HAP-1 (cell line): ENCODE data around the gene PNMT.
A peak's percentile ranks its signal among the peaks of the same experiment; 100 is the strongest.

Experiments used
- DNase-seq, 2 experiments: peaks; one replicate each; pipeline ENCODE4 v3.0.0-alpha.2; 2016 to 2020; ENCODE audit warnings: low spot score in 2 of 2
- H3K27me3 ChIP-seq: fragments of 250-450 bp; sonication (Bioruptor Pico); 2 replicates; pipeline ENCODE4 v1.5.1; 2020; ENCODE audit warnings: low read depth, mild to moderate bottlenecking, moderate library complexity
- H3K36me3 ChIP-seq: fragments of 250-450 bp; sonication (Bioruptor Pico); replicated peaks from 2 replicates; pipeline ENCODE4 v1.5.1; 2020; ENCODE audit warnings: mild to moderate bottlenecking
- H3K4me1 ChIP-seq: fragments of 250-450 bp; sonication (Bioruptor Pico); 2 replicates; pipeline ENCODE4 v1.5.1; 2020; ENCODE audit warnings: mild to moderate bottlenecking
- H3K4me3 ChIP-seq: fragments of 250-450 bp; sonication (Bioruptor Pico); 2 replicates; pipeline ENCODE4 v1.5.1; 2020; ENCODE audit warnings: mild to moderate bottlenecking, moderate library complexity
- H3K9me3 ChIP-seq: fragments of 250-450 bp; sonication (Bioruptor Pico); 2 replicates; pipeline ENCODE4 v1.5.1; 2020; ENCODE audit warnings: mild to moderate bottlenecking, moderate library complexity
- in situ Hi-C: fragments of 300-500 bp; cut with MboI; formaldehyde crosslinking; loops from 3 replicates; pipeline ENCODE4 v1.14.3; 2020; ENCODE audit warnings: low sequenced_read_pairs, inconsistent platforms, mixed read lengths

The PNMT gene

GRCh38 chr17:39627712-39628516 lies 40.3 kb upstream of the PNMT start:
- no peaks in the 10 kb centered on the region for H3K36me3 ChIP-seq
- no peak for DNase-seq
- H3K4me3 ChIP-seq = no peak overlapping the region
- in situ Hi-C loops = no loop called here
- H3K4me1 ChIP-seq = no peaks in the 10 kb centered on the region
- H3K9me3 ChIP-seq = no peaks in the 10 kb centered on the region
- H3K27me3 ChIP-seq = peaks cover 3% of the 10 kb centered on the region; the same call in 1 of the 2 replicates

- no peaks in the 10 kb centered on the region for H3K4me1 ChIP-seq
- DNase-seq = no peak
- H3K4me3 ChIP-seq = no peak overlapping the region
- no peaks in the 10 kb centered on the region for H3K36me3 ChIP-seq
- no peaks in the 10 kb centered on the region for H3K9me3 ChIP-seq
- in situ Hi-C loops = no loop called here
- peaks cover 3% of the 10 kb centered on the region; the same call in 1 of the 2 replicates for H3K27me3 ChIP-seq
Measured at GRCh38 chr17:39628655-39629493, 39.4 kb upstream of the PNMT start.

- no peaks in the 10 kb centered on the region for H3K36me3 ChIP-seq
- DNase-seq = no peak
- no peak overlapping the region for H3K4me3 ChIP-seq
- H3K27me3 ChIP-seq = peaks cover 3% of the 10 kb centered on the region; the same call in 1 of the 2 replicates
- in situ Hi-C loops = no loop called here
- no peaks in the 10 kb centered on the region for H3K9me3 ChIP-seq
- no peaks in the 10 kb centered on the region for H3K4me1 ChIP-seq
Measured at GRCh38 chr17:39629494-39629880, 38.8 kb upstream of the PNMT start.

GRCh38 chr17:39629898-39630297 lies 38.4 kb upstream of the PNMT start:
- Histone ChIP-seq H3K9me3 (no peaks in the 10 kb centered on the region), H3K4me3 (no peak overlapping the region), H3K36me3 (no peaks in the 10 kb centered on the region), H3K4me1 (no peaks in the 10 kb centered on the region), H3K27me3 (peaks cover 3% of the 10 kb centered on the region; the same call in 1 of the 2 replicates)
- in situ Hi-C loops = no loop called here
- DNase-seq = no peak

GRCh38 chr17:39631403-39631802 lies 36.9 kb upstream of the PNMT start:
- DNase-seq = no peak
- Histone ChIP-seq H3K4me3 (no peak overlapping the region), H3K27me3 (peaks cover 3% of the 10 kb centered on the region; the same call in 1 of the 2 replicates), H3K36me3 (no peaks in the 10 kb centered on the region), H3K4me1 (no peaks in the 10 kb centered on the region), H3K9me3 (no peaks in the 10 kb centered on the region)
- in situ Hi-C loops = no loop called here

- no peaks in the 10 kb centered on the region for H3K36me3 ChIP-seq
- no peak overlapping the region for H3K4me3 ChIP-seq
- H3K9me3 ChIP-seq = no peaks in the 10 kb centered on the region
- H3K27me3 ChIP-seq = peaks cover 3% of the 10 kb centered on the region; the same call in 1 of the 2 replicates
- no peaks in the 10 kb centered on the region for H3K4me1 ChIP-seq
- no peak for DNase-seq
- in situ Hi-C loops = no loop called here
Measured at GRCh38 chr17:39632153-39632941, 35.9 kb upstream of the PNMT start.

GRCh38 chr17:39633570-39634183 lies 34.6 kb upstream of the PNMT start:
- H3K9me3 ChIP-seq = no peaks in the 10 kb centered on the region
- DNase-seq = no peak
- H3K27me3 ChIP-seq = peaks cover 3% of the 10 kb centered on the region; the same call in 1 of the 2 replicates
- H3K36me3 ChIP-seq = no peaks in the 10 kb centered on the region
- no peak overlapping the region for H3K4me3 ChIP-seq
- peaks cover 7% of the 10 kb centered on the region for H3K4me1 ChIP-seq
- in situ Hi-C loops = no loop called here

- in situ Hi-C loops = no loop called here
- Histone ChIP-seq H3K36me3 (no peaks in the 10 kb centered on the region), H3K27me3 (peaks cover 3% of the 10 kb centered on the region; the same call in 1 of the 2 replicates), H3K4me3 (no peak overlapping the region), H3K9me3 (no peaks in the 10 kb centered on the region), H3K4me1 (peaks cover 7% of the 10 kb centered on the region)
- DNase-seq = peak; percentile 35 to 61
Measured at GRCh38 chr17:39634384-39634871, 33.8 kb upstream of the PNMT start.

- no peaks in the 10 kb centered on the region for H3K27me3 ChIP-seq
- DNase-seq = no peak
- H3K9me3 ChIP-seq = no peaks in the 10 kb centered on the region
- in situ Hi-C loops = no loop called here
- no peak overlapping the region for H3K4me3 ChIP-seq
- no peaks in the 10 kb centered on the region for H3K36me3 ChIP-seq
- peaks cover 7% of the 10 kb centered on the region for H3K4me1 ChIP-seq
Measured at GRCh38 chr17:39635614-39636176, 32.6 kb upstream of the PNMT start.

- H3K4me3 ChIP-seq = peak overlapping the region; percentile 89
- DNase-seq = no peak
- H3K36me3 ChIP-seq = no peaks in the 10 kb centered on the region
- peaks cover 7% of the 10 kb centered on the region for H3K4me1 ChIP-seq
- no peaks in the 10 kb centered on the region for H3K9me3 ChIP-seq
- H3K27me3 ChIP-seq = no peaks in the 10 kb centered on the region
- in situ Hi-C loops = no loop called here
Measured at GRCh38 chr17:39636587-39636926, 31.7 kb upstream of the PNMT start.

GRCh38 chr17:39636927-39637736 lies 31.1 kb upstream of the PNMT start, which contains the start of gene STARD3:
STARD3 (plus strand) TSS chr17:39637144; CDS start chr17:39653532, 16,388 bp downstream.
- Histone ChIP-seq H3K9me3 (no peaks in the 10 kb centered on the region), H3K4me3 (peak within 1 kb of the TSS; percentile 89), H3K27me3 (no peaks in the 10 kb centered on the region), H3K4me1 (peaks cover 7% of the 10 kb centered on the region), H3K36me3 (no peaks in the 10 kb centered on the region)
- peak; percentile 80 to 95 for DNase-seq
- in situ Hi-C loops = no loop called here

GRCh38 chr17:39638317-39638716 lies 29.9 kb upstream of the PNMT start:
- DNase-seq = no peak
- in situ Hi-C loops = no loop called here
- H3K4me1 ChIP-seq = peaks cover 7% of the 10 kb centered on the region

More at GRCh38 chr17:39638317-39638716, 29.9 kb upstream of the PNMT start:
- Histone ChIP-seq H3K9me3 (no peaks in the 10 kb centered on the region), H3K4me3 (peak overlapping the region; percentile 89), H3K27me3 (no peaks in the 10 kb centered on the region), H3K36me3 (no peaks in the 10 kb centered on the region)
